ENCODE results near the gene PTK6. TPM values are rescaled to one million over a fixed set of nuclear protein-coding genes. Genes with fewer than 3 reads are reported as not detected.

PTK6 gene
- total and polyA plus RNA-seq, 7 donors = 0.28 to 80.7 (median 59.5) TPM; not detected in 2

- WGBS, 2 donors = 92% methylated on average over 2 of the region's 2 CpGs
- intact Hi-C loops (cut with DNase I) = no loop called here
- no peaks in the 10 kb centered on the region for H3K9me3 ChIP-seq
- DNase-seq = no peak
- H3K4me3 ChIP-seq = no peak overlapping the region
- peaks cover 0 to 14% (median 8%) of the 10 kb centered on the region in 4 donors for H3K4me1 ChIP-seq
- no peak overlapping the region for H3K27ac ChIP-seq
- peaks cover 18 to 61% (median 45%) of the 10 kb centered on the region in 3 donors for H3K27me3 ChIP-seq
- H3K36me3 ChIP-seq = no peaks in the 10 kb centered on the region
- TF ChIP-seq POLR2A (IDR thresholded peaks at IDR 0.05) (no peak), EP300 (IDR thresholded peaks at IDR 0.05) (no peak), POLR2AphosphoS5 (IDR thresholded peaks at IDR 0.05) (no peak)
These were observed 44.7 kb downstream of the PTK6 start for GRCh38 chr20:63492518-63492917.

GRCh38 chr20:63491635-63492230, 45.4 kb downstream of the PTK6 start:
- intact Hi-C loops (cut with DNase I) = no loop called here
- Histone ChIP-seq H3K9me3 (no peaks in the 10 kb centered on the region), H3K36me3 (no peaks in the 10 kb centered on the region), H3K27me3 (peaks cover 15 to 60% (median 41%) of the 10 kb centered on the region in 3 donors), H3K4me1 (peaks cover 0 to 14% (median 8%) of the 10 kb centered on the region in 4 donors), H3K4me3 (no peak overlapping the region), H3K27ac (no peak overlapping the region)
- 60 to 70% methylated on average over 4 of the region's 4 CpGs for WGBS, 2 donors
- TF ChIP-seq POLR2A (IDR thresholded peaks at IDR 0.05) (no peak), POLR2AphosphoS5 (IDR thresholded peaks at IDR 0.05) (no peak), CTCF (IDR thresholded peaks at IDR 0.05) (no peak), EP300 (IDR thresholded peaks at IDR 0.05) (no peak)
- no peak for DNase-seq

- no peak overlapping the region for H3K27ac ChIP-seq
- peaks cover 15 to 61% (median 40%) of the 10 kb centered on the region in 3 donors for H3K27me3 ChIP-seq
- H3K36me3 ChIP-seq = no peaks in the 10 kb centered on the region
- no peak for DNase-seq
- intact Hi-C loops (cut with DNase I) = no loop called here
- 71 to 82% methylated on average over 4 of the region's 4 CpGs for WGBS, 2 donors
- H3K4me1 ChIP-seq = peaks cover 0 to 8% (median 3%) of the 10 kb centered on the region in 4 donors
- peaks cover 0 to 5% (median 2%) of the 10 kb centered on the region in 4 donors for H3K9me3 ChIP-seq
- no peak for TF ChIP-seq POLR2A (IDR thresholded peaks at IDR 0.05)
- no peak overlapping the region for H3K4me3 ChIP-seq
These were observed 46.1 kb downstream of the PTK6 start for GRCh38 chr20:63491078-63491477.

GRCh38 chr20:63490416-63490815, 46.8 kb downstream of the PTK6 start:
- H3K4me3 ChIP-seq = no peak overlapping the region
- H3K4me1 ChIP-seq = peaks cover 0 to 5% (median 0%) of the 10 kb centered on the region in 4 donors
- H3K36me3 ChIP-seq = no peaks in the 10 kb centered on the region
- intact Hi-C loops (cut with DNase I) = no loop called here
- no peak for DNase-seq
- no peak overlapping the region for H3K27ac ChIP-seq
- peaks cover 15 to 61% (median 46%) of the 10 kb centered on the region in 3 donors for H3K27me3 ChIP-seq
- 56 to 77% methylated on average over 24 of the region's 24 CpGs for WGBS, 2 donors
- H3K9me3 ChIP-seq = peaks cover 0 to 6% (median 2%) of the 10 kb centered on the region in 4 donors
- TF ChIP-seq POLR2A (IDR thresholded peaks at IDR 0.05) = no peak
- TF ChIP-seq POLR2AphosphoS5 (IDR thresholded peaks at IDR 0.05) = no peak
- TF ChIP-seq EP300 (IDR thresholded peaks at IDR 0.05) = no peak
- TF ChIP-seq CTCF (IDR thresholded peaks at IDR 0.05) = no peak

- Histone ChIP-seq H3K4me1 (peaks cover 0 to 5% (median 0%) of the 10 kb centered on the region in 4 donors), H3K9me3 (peaks cover 0 to 6% (median 2%) of the 10 kb centered on the region in 4 donors), H3K4me3 (no peak overlapping the region), H3K27me3 (peaks cover 15 to 77% (median 53%) of the 10 kb centered on the region in 3 donors), H3K27ac (no peak overlapping the region), H3K36me3 (no peaks in the 10 kb centered on the region)
- WGBS, 2 donors = 16 to 17% methylated on average over 83 of the region's 83 CpGs
- DNase-seq = no peak
- intact Hi-C loops (cut with DNase I) = no loop called here
- no peak for TF ChIP-seq CTCF (IDR thresholded peaks at IDR 0.05)
- no peak for TF ChIP-seq POLR2A (IDR thresholded peaks at IDR 0.05)
- TF ChIP-seq POLR2AphosphoS5 (IDR thresholded peaks at IDR 0.05) = no peak
- TF ChIP-seq EP300 (IDR thresholded peaks at IDR 0.05) = no peak
These were observed 48.6 kb downstream of the PTK6 start for GRCh38 chr20:63488315-63489251.

All from sigmoid colon (tissue), 7 donors.